Fibroblast of peridontal ligament (primary cell): ENCODE data around the gene GULP1.

Source experiments
- DNase-seq: peaks from one replicate; pipeline ENCODE4 v3.0.0-alpha.2; 2010; ENCODE audit errors: extremely low read depth

Gene GULP1

DNA sequence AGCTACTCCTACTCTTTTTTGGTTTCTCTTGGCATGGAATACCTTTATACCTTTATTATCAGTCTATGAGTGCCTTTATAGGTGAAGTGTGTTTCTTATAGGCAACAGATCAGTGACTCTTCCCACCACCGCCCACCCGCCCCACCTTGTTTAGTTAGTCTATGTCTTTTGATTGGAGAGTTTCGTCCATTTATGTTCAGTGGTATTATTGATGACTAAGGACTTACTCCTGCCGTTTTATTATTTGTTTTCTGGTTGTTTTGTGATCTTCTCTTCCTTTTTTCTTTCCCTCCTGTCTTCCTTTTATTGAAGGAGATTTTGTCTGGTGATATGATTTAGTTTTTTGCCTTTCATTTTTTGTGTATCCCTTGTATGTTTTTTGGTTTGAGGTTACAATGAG lies 179.5 kb downstream of the GULP1 start:
- DNase-seq = no peak

GRCh38 chr2:188473306-188473705 lies 181.6 kb downstream of the GULP1 start:
- no peak for DNase-seq

DNA sequence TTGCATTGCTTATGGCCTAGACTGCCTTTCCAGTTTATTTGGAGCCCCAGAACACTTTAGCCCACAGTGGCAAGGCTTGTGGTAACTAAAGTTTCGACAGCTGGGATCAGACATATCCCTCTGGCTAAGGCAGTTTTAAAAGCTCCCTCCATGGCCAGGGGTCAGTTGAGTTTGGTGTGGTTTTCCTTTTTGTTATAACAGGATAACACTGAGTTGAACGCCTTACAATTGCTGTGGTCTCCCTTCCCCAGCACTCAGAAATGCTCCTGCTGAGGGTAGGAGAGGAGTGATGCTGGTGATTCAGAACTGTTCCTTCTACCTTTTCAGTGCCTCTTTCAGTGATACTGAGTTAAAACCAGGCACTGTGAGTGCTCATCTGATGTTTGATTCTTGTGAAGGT lies 182.6 kb downstream of the GULP1 start:
- DNase-seq = no peak

- peak; percentile 83 for DNase-seq
Measured at GRCh38 chr2:188475945-188476344, 184.3 kb downstream of the GULP1 start.

- DNase-seq = no peak
Measured at GRCh38 chr2:188477564-188478103, 186.0 kb downstream of the GULP1 start.

GRCh38 chr2:188478724-188479123 lies 187.1 kb downstream of the GULP1 start:
- no peak for DNase-seq

DNA sequence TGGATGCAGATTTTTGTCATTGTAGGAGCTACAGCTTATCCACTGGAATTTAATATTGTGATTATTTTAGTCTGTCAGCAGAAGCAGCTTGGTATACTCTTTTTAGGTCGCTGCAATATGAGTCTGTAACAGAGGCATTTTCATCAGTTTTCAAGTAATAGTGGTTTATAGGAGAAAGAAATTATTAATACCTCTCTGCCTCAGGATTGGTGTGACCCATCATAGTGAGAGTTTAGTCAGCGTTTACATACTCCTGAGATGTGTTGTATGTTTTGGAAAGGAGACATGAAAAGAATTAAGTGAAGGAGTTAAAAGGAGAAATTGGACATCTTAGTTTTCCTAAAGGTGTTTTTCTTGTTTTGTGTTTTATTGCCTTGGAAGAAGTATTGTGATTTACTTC lies 189.8 kb downstream of the GULP1 start:
- no peak for DNase-seq

DNA sequence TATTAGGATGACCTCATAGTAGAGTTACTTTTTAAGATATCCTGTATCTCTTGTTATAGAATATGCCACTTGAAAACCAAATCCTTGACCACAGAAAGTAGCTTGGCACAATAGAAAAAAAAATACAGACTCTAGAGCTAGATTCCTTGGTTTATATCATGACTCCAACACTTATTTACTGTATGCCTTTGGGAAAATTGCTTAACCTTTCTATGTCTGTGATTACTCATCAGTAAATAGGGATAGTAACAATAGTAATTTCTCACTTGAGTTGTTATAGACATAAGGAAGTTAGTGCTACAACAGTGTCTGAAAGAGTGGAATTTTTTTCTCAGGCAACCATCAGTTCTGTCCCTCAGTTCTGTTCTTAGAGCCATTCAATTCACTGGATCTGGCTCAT lies 193.8 kb downstream of the GULP1 start:
- DNase-seq = peak; percentile 18

DNA sequence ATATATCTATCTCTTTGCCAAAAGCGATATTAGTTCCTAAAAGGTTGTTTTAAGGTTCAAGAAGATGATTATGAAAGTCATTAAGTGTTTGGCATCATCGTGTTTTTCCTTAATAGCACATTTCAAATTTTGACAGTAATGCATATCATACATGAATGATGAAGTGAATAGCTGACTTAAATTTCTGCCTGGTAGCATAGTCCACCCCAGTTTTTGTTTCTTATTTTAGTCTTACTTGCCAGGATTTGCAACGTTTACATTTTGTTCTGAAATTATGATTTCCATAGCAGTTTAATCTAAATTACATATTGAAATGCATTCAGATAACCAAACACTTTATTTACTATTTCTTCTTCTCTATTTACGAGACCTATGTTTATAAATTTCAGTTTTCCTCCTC lies 201.1 kb downstream of the GULP1 start:
- DNase-seq = no peak

DNA sequence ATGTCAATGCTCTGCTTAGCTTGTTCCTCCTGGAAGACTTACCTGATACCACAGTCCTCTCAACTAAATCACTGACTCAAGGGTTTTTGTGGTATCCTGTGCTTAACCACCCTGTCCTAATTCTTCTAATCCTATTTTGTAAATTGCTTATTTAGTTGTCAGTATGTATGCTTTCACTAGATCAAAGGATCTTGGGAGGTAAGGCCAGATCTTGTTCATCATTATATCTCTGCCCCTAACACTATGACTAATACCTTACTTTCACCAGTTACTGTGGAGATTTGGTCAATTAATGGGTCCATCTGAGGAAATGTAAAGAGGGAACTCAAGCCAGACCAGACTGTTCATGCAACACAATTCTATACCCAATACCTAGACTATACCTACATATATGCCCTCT lies 203.2 kb downstream of the GULP1 start:
- DNase-seq = no peak

GRCh38 chr2:188495969-188496431 lies 204.3 kb downstream of the GULP1 start:
- DNase-seq = peak; percentile 71

DNA sequence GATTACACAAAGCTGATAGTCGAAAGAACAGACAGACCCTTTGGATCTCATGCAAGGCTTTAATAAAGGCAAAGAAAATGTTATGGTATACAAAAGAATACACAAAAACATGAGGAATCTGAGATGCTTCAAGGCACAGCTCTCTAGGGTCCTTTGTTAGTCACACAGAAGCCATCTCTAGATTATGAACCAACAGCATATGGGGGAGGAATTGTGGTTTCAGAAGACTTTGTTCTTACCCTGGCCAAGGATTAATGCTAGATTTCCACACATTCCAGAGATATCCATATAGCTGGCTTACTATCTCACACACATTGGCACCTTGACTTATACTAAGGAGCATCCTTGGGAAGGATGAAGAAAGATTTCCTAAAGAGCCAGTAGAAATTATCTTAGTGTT lies 206.1 kb downstream of the GULP1 start:
- DNase-seq = no peak

DNA sequence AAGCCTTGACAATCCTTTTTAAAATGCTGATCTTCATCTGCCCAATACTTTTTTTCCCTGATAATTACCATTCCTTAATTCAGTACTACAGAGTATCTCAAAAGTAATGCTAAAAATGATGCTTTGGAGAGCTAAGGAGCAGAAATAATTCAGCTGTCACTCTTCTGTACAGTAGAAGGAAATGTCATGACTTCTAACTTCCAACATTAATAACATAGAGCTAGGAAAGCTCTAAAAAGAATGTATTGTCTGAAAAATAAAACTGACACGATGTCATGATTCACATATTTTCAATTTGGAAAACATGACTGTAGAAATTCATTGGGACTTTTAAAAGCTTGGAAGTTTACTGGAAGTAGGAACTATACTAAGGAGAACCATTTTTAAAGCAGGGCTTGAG lies 212.3 kb downstream of the GULP1 start:
- no peak for DNase-seq

- peak; percentile 30 for DNase-seq
Measured at GRCh38 chr2:188506843-188507242, 215.2 kb downstream of the GULP1 start.

GRCh38 chr2:188511346-188511745 lies 219.7 kb downstream of the GULP1 start:
- DNase-seq = no peak

DNA sequence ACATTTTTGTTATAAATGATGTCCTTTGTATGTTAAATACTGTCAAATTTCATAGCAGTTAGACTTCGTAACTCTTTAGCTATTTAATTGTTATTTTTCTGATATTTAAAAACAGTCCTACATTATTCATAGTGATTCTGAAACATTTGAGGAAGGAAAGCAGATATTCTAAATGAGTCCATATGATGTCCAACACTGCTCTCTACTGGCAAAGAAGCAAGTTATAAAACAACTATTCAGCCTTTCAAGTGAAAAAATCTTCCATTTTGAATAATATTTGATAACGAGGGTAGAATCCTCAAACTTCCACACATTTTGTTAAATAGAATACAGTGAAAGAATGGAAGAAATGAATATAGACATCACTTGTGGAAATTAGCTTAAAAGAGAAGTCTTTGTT lies 220.8 kb downstream of the GULP1 start:
- DNase-seq = peak; percentile 85

DNA sequence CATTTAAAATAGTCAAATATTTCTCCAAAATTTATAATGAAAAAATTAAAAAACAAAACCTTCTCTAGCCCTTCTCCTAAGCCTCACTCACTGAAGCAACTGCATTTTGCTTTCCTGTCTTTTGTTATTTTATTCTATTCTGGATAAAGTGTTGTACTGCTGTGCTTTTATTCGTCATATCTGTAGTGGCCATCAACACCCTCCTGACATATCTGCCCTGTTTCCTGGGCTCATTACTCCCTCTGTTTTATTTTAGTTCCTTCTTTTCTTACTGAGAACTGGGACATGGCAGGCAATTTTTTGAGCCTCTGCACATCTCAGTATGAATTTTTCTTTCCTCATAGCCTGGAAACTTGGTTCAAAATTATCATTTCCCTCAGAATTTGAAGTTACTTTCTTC lies 224.2 kb downstream of the GULP1 start:
- DNase-seq = no peak

DNA sequence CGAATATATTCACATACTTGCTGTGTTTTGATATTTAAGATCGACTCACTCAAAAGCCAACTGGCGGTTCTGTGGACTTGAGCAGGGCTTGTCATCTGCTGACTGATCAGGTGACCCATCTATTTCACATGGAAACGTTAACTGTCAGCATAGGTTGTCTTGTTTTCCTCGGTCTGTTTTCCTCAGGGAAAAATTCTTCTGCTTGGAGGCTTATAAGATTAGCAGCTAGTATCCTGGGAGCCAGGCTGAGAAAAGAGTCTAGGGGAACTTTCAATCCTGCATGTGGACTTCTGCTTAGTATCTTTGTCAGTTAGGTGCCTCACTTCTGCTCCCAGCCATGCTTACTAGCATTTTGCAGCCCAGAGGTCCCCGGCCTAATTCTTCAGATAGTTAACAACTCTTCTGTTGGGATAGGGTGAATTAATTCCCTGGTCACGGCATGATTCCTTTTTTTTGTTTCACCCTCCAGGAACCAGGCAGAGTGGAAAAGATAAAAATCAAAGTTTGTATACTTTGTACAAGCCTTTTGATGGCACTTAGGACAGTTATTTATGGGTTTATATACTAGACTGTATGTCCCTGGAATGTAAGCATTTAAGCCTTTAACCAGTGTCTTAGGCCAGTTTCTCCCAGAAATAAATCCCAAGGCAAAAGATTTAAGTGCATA lies 226.0 kb downstream of the GULP1 start:
- no peak for DNase-seq

- DNase-seq = peak; percentile 57
Measured at GRCh38 chr2:188518381-188518780, 226.7 kb downstream of the GULP1 start.

DNA sequence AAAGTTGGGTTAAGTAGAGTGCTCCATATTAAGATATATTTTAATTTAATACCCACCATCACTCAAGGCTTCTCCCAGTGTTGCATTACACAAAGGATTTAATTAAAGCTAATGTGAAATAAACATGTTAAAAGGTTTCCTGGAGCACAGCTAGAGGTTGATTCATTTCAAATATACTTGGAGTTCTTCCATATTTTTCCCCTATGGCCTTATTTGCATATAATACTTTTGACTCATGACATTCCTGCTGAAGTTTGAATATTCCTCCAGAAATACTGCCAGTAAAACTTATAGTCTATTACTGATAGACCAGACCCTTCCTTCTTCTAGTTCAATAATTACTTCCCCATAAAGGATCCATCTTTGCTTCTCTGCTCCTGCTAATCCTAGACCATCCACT lies 227.5 kb downstream of the GULP1 start:
- peak; percentile 65 for DNase-seq

- DNase-seq = peak; percentile 31
Measured at GRCh38 chr2:188522517-188522916, 230.8 kb downstream of the GULP1 start.

DNA sequence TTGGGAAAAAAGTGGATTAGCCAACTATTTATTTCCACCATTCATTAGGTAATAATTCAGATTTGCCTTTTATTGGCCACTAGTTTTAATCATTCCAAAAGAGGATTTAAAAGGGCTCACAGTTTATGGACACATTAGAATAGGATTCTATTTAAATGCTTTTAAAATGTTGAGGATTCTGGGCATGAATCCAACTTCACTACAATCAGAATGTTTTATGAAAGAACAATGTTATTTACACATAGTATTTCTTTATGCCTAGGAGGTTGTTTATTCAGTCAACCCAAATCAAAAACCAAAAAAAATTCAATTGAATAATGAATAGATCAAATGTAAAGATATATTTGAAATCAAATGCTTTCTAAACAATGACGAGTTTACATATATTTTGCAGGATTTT lies 232.2 kb downstream of the GULP1 start:
- DNase-seq = peak; percentile 60

DNA sequence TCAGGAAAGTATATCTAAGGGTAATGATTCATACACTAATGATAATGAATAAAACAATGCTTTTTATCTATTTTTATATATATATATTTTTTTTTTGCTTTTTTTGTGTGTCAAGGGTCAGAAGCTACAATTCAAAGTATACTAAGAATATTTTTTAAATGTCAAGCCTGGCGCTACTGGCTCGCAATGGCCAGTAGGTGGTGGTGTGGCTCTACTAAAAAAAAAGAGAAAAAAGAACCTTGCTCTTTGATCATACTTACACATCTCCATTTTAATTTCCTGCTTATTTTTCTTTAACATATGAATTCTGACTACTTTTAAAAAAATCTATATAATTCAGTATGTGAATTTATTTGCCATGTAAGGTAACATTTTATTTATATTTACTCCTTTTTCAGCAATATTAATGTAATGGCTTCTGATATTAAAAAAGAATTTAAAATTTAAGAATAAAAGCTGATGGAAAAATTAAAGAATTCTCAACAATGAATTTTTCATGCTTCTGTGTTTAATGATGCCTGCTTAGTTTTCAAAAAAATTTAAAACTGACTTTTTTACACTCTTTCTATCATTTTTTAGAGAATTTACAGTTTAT lies 232.9 kb downstream of the GULP1 start:
- peak; percentile 83 for DNase-seq

DNA sequence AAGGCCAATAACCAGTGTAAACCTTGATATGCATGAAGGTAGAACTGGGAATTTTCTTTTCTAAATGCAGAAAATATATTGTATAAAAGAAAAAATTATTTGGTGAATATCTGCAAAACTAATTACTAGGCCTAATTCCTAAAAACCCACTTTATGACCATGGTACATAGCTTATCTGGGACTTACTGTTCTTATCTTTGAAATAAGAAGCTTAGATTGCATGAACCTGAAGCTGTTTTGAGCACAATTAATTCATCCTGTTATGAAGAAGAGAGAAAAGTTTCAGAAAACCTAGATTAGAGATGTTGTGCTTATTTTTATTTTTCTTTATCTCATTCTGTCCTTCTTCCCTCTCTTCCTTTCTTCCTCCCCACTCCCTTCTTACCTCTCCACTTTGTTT lies 235.0 kb downstream of the GULP1 start:
- DNase-seq = no peak
